22Rv1 (cell line): ENCODE results near the gene GFPT2.

Source experiments
- ZFX ChIP-seq: fragments of 450-650 bp; IDR thresholded peaks from 2 replicates; pipeline ENCODE4 v1.6.1; 2017; ENCODE audit warnings: antibody characterized with exemption, borderline replicate concordance
- TF ChIP-seq, protein P1 (sequence below): fragments of 450-650 bp; IDR thresholded peaks from 2 replicates; pipeline ENCODE4 v1.5.1; 2017; ENCODE audit warnings: mild to moderate bottlenecking

DNA sequence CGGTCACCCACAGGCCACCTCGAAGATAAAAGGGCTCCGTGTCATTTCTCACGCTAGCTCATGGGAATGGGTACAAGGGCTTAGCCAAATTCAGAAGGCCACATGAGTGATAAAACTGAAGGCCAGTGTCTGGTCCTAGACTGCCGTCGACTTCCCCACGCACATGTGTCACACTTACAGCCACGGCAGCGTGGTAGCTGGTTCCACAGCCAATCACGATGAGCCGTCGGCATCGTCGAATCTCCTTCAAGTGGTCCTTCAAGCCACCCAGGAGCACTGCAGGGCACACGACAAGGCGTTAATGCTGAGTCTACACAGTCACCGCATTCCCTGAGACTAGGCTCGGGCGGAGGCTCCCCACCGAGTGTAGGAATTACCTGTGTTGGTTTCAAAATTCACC lies 36.5 kb downstream of the GFPT2 start:
- TF ChIP-seq, protein P1, sequence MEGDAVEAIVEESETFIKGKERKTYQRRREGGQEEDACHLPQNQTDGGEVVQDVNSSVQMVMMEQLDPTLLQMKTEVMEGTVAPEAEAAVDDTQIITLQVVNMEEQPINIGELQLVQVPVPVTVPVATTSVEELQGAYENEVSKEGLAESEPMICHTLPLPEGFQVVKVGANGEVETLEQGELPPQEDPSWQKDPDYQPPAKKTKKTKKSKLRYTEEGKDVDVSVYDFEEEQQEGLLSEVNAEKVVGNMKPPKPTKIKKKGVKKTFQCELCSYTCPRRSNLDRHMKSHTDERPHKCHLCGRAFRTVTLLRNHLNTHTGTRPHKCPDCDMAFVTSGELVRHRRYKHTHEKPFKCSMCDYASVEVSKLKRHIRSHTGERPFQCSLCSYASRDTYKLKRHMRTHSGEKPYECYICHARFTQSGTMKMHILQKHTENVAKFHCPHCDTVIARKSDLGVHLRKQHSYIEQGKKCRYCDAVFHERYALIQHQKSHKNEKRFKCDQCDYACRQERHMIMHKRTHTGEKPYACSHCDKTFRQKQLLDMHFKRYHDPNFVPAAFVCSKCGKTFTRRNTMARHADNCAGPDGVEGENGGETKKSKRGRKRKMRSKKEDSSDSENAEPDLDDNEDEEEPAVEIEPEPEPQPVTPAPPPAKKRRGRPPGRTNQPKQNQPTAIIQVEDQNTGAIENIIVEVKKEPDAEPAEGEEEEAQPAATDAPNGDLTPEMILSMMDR = no peak
- no peak for TF ChIP-seq ZFX
